Fibroblast of the aortic adventitia (primary cell): Measurements from ENCODE around the gene CAPN11. TPM values are rescaled to one million over a fixed set of nuclear protein-coding genes. Genes with fewer than 3 reads are reported as not detected.
A peak's percentile ranks its signal among the peaks of the same experiment; 100 is the strongest.

Experiments used
- DNase-seq: peaks from one replicate; pipeline ENCODE4 v3.0.0-alpha.2; 2010; ENCODE audit warnings: low read depth
- H3K4me3 ChIP-seq: 2 replicates; pipeline ENCODE4 v1.5.1; 2011; ENCODE audit warnings: low read depth, mild to moderate bottlenecking, control low read depth, low read length, moderate library complexity
- total RNA-seq: library from RNA; depleted of rRNA; stranded (reverse); fragments of >200 nt; gene quantifications from 2 replicates; pipeline ENCODE4 v1.2.3, GENCODE V29; 2012; ENCODE audit warnings: low replicate concordance
- TF ChIP-seq, protein P1 (sequence below): IDR thresholded peaks from 2 replicates; pipeline ENCODE4 v1.5.1; 2011; ENCODE audit warnings: mild to moderate bottlenecking, low read length, control low read depth, inconsistent platforms; ENCODE audit not compliant: insufficient read depth

The CAPN11 gene
- total RNA-seq, 1 donor = not detected

GRCh38 chr6:44123544-44123943 is 35.1 kb upstream of the CAPN11 start:
- H3K4me3 ChIP-seq = no peak overlapping the region
- TF ChIP-seq, protein P1, sequence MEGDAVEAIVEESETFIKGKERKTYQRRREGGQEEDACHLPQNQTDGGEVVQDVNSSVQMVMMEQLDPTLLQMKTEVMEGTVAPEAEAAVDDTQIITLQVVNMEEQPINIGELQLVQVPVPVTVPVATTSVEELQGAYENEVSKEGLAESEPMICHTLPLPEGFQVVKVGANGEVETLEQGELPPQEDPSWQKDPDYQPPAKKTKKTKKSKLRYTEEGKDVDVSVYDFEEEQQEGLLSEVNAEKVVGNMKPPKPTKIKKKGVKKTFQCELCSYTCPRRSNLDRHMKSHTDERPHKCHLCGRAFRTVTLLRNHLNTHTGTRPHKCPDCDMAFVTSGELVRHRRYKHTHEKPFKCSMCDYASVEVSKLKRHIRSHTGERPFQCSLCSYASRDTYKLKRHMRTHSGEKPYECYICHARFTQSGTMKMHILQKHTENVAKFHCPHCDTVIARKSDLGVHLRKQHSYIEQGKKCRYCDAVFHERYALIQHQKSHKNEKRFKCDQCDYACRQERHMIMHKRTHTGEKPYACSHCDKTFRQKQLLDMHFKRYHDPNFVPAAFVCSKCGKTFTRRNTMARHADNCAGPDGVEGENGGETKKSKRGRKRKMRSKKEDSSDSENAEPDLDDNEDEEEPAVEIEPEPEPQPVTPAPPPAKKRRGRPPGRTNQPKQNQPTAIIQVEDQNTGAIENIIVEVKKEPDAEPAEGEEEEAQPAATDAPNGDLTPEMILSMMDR = no peak
- DNase-seq = no peak

GRCh38 chr6:44126320-44127149 is 32.1 kb upstream of the CAPN11 start:
- TF ChIP-seq, protein P1 = no peak
- peak; percentile 67 for DNase-seq
- H3K4me3 ChIP-seq = peak overlapping the region; percentile 82

GRCh38 chr6:44127186-44128019 is 31.2 kb upstream of the CAPN11 start, which contains the start of the genes MRPL14 and TMEM63B:
Gene MRPL14, minus strand, starts transcription at chr6:44127452. Its CDS starts 10,841 bp downstream, at chr6:44116611.
Gene TMEM63B, plus strand, starts transcription at chr6:44127554. Its CDS starts 7,031 bp downstream, at chr6:44134585.
- peak; percentile 86 for DNase-seq
- TF ChIP-seq, protein P1 = no peak
- peak within 1 kb of the TSS; percentile 85 for H3K4me3 ChIP-seq

GRCh38 chr6:44128020-44128917 is 30.4 kb upstream of the CAPN11 start:
- no peak for DNase-seq

DNA sequence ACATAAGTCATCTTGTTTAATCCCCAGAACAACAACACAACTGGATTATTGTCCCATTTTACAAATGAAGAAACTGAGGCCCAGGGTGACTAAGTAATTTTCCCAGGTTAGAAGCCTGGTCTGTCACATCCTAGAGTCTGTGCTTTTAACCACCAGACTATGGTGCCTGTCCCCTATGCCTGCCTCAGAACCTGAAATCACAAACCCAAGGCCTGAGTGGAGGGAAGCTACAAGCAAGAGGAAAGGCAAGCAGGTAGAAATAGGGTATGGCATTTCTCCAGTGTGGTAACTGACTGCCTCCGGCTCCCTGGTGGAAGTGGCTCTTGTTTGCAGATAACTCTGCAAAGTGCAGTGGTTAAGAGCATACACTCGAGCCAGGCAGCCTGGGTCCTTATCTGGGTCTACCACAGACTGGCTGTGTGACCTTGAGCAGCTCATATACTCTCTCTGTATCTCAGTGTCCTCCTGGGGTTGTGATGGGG is 28.7 kb upstream of the CAPN11 start:
- H3K4me3 ChIP-seq = no peak overlapping the region
- no peak for DNase-seq
- TF ChIP-seq, protein P1 = no peak

More at GRCh38 chr6:44128020-44128917, 30.4 kb upstream of the CAPN11 start:
- peak overlapping the region; percentile 85 for H3K4me3 ChIP-seq
- TF ChIP-seq, protein P1 = peak; percentile 23

GRCh38 chr6:44131892-44132291 is 26.7 kb upstream of the CAPN11 start:
- H3K4me3 ChIP-seq = no peak overlapping the region

More at GRCh38 chr6:44131892-44132291, 26.7 kb upstream of the CAPN11 start:
- DNase-seq = no peak
- TF ChIP-seq, protein P1 = no peak
